Sigmoid colon (tissue), 4 donors: Measurements from ENCODE around the gene TPCN2.

Experiments
- EP300 ChIP-seq, 4 donors: sonication (generic); formaldehyde crosslinking; IDR thresholded peaks; one replicate each; pipeline ENCODE4 v1.6.1; 2017; ENCODE audit warnings: antibody characterized with exemption in 4 of 4
- TF ChIP-seq, protein P1 (sequence below), 4 experiments: fragments of 450-650 bp in 3 of 4; fragments of 200-600 bp in 1 of 4; IDR thresholded peaks; one replicate each; pipeline ENCODE4 v1.5.1; 2016 to 2019; ENCODE audit warnings: antibody characterized with exemption in 4 of 4, mild to moderate bottlenecking in 3 of 4, moderate library complexity in 2 of 4

DNA sequence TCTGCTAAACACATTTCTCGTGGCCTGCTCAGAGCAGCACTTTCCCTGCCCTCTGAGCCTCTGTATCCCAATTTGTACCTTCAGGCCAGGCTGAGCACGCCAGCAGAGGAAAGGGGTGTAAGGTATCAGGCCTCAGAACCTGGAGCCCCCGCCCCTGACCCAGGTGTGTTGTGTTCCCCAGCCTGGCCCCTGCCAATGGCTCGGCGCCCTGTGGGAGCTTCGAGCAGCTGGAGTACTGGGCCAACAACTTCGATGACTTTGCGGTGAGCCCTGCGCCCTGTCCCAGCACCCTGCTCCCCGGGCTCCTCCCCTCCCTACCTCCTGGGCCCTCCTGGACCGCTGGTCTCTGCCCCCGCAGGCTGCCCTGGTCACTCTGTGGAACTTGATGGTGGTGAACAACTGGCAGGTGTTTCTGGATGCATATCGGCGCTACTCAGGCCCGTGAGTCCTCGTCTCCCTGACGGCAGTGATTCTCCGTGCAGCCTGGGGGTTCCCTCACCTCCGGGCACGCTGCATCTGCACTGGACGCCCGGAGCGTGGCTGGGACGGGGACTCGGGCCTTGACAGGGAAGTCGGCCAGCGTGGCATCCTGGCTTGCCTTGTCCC lies 36.9 kb downstream of the TPCN2 start:
- TF ChIP-seq, protein P1, sequence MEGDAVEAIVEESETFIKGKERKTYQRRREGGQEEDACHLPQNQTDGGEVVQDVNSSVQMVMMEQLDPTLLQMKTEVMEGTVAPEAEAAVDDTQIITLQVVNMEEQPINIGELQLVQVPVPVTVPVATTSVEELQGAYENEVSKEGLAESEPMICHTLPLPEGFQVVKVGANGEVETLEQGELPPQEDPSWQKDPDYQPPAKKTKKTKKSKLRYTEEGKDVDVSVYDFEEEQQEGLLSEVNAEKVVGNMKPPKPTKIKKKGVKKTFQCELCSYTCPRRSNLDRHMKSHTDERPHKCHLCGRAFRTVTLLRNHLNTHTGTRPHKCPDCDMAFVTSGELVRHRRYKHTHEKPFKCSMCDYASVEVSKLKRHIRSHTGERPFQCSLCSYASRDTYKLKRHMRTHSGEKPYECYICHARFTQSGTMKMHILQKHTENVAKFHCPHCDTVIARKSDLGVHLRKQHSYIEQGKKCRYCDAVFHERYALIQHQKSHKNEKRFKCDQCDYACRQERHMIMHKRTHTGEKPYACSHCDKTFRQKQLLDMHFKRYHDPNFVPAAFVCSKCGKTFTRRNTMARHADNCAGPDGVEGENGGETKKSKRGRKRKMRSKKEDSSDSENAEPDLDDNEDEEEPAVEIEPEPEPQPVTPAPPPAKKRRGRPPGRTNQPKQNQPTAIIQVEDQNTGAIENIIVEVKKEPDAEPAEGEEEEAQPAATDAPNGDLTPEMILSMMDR (IDR thresholded peaks at IDR 0.05): no peak
- TF ChIP-seq EP300 (IDR thresholded peaks at IDR 0.05): no peak
